ENCODE data around the gene MOB3A. TPM values are rescaled to one million over a fixed set of nuclear protein-coding genes. Genes with fewer than 3 reads are reported as not detected.

Gene MOB3A
- polyA plus RNA-seq, 1 donor (not counting 4 experiments of a cell fraction or from before 2014, with no cell fraction given), result 34.2 TPM

DNA sequence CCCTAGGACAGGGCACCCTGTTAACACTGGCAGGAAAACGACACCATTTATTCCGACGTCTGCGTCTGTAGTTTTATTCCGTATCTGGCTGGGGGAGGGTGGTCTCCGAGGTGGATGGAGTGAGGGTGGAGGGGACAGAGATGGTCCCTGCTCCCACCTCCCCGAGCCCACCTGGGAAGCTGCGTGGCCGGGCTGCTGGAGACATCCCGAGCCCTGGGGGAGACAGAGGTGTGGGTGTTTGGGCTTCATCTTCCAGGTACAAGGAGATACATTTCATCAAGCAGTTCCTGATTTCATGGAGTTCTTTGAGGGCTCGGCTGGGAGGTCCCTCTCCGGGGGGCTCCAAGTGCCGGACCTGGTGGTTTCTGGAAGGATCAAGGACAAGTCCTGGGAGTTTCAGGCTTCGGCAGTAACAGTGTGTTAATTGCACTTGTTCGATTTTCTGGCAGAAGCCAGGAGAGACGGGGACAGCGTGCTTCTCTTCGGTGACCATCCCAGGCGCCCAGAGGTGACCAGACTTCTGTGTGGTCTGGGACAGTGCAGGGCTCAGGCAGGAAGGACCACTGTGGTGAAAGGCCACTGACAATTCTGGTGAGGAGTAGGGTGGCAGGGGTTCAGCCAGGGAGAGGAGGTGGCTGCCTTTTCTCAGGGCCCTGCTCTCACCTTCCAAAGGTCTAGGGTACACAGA lies 25.0 kb downstream of the MOB3A start:
- dilution Hi-C loops (cut with MboI; ENCODE audit: extremely low pct_ligation_motif_present, low sequenced_read_pairs), result no loop called here
- no peak for TF ChIP-seq EZH2 (IDR thresholded peaks at IDR 0.05; ENCODE audit: low read length)
- TF ChIP-seq, protein P1, sequence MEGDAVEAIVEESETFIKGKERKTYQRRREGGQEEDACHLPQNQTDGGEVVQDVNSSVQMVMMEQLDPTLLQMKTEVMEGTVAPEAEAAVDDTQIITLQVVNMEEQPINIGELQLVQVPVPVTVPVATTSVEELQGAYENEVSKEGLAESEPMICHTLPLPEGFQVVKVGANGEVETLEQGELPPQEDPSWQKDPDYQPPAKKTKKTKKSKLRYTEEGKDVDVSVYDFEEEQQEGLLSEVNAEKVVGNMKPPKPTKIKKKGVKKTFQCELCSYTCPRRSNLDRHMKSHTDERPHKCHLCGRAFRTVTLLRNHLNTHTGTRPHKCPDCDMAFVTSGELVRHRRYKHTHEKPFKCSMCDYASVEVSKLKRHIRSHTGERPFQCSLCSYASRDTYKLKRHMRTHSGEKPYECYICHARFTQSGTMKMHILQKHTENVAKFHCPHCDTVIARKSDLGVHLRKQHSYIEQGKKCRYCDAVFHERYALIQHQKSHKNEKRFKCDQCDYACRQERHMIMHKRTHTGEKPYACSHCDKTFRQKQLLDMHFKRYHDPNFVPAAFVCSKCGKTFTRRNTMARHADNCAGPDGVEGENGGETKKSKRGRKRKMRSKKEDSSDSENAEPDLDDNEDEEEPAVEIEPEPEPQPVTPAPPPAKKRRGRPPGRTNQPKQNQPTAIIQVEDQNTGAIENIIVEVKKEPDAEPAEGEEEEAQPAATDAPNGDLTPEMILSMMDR (optimal IDR thresholded peaks at IDR 0.05 in 1 of 3, IDR thresholded peaks at IDR 0.05 in 1 of 3, conservative IDR thresholded peaks at IDR 0.05 in 1 of 3; ENCODE audit: extremely low read depth in 1 of 3, insufficient read depth in 2 of 3, low read length in 3 of 3), result no peak
- no peaks in the 10 kb centered on the region for H3K9me3 ChIP-seq (ENCODE audit: control insufficient read depth, low read depth, low read length)
- H3K79me2 ChIP-seq (ENCODE audit: control insufficient read depth, insufficient read depth, low read length), result no peaks in the 10 kb centered on the region
- no peak overlapping the region for H3K4me2 ChIP-seq (ENCODE audit: control insufficient read depth, extremely low read depth, insufficient read depth, low read depth, low read length)
- no peaks in the 10 kb centered on the region for H3K9me1 ChIP-seq (ENCODE audit: control insufficient read depth, extremely low read depth, insufficient read depth, low read length)
- H2AFZ ChIP-seq (ENCODE audit: control insufficient read depth, low read length), result no peak overlapping the region
- no peak overlapping the region for H3K4me3 ChIP-seq (ENCODE audit: control insufficient read depth in 2 of 3, extremely low read depth in 1 of 3, insufficient read depth in 2 of 3, low read depth in 1 of 3, low read length in 3 of 3)
- no peaks in the 10 kb centered on the region for H4K20me1 ChIP-seq (ENCODE audit: control insufficient read depth, extremely low read depth, insufficient read depth, low read length)
- H3K9ac ChIP-seq (ENCODE audit: control insufficient read depth, extremely low read depth, insufficient read depth, low read length), result no peak overlapping the region
- H3K27ac ChIP-seq (ENCODE audit: control insufficient read depth, insufficient read depth, low read length), result no peak overlapping the region
- no peaks in the 10 kb centered on the region for H3K4me1 ChIP-seq (ENCODE audit: control insufficient read depth, extremely low read depth, insufficient read depth, low read length)
- peaks cover 26 to 33% of the 10 kb centered on the region in 2 experiments for H3K36me3 ChIP-seq (ENCODE audit: control insufficient read depth in 2 of 2, extremely low read depth in 1 of 2, insufficient read depth in 2 of 2, low read length in 2 of 2)
- H3K27me3 ChIP-seq (ENCODE audit: control insufficient read depth, extremely low read depth, insufficient read depth, low read length), result no peaks in the 10 kb centered on the region
- no peak for DNase-seq (ENCODE audit: low read depth, low spot score)
- no peak for FAIRE-seq

DNA sequence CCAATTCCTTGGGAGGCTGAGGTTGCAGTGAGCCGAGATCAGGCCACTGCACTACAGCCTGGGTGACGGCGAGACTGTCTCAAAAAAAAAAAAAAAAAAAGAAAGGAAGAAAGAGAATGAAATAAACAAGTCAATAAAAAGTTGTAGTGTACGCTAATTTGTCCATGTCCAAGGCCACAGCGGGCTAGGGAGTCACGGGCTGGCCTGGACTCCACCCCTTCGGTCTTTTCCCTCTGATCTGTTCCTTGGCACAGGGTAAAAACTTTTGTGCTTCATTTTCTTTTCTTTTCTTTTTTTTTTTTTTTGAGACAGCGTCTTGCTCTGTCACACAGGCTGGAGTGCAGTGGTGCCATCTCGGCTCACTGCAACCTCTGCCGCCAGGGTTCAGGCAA lies 25.7 kb downstream of the MOB3A start:
- Histone ChIP-seq H3K4me1 (ENCODE audit: control insufficient read depth, extremely low read depth, insufficient read depth, low read length) (no peaks in the 10 kb centered on the region), H3K36me3 (ENCODE audit: control insufficient read depth in 2 of 2, extremely low read depth in 1 of 2, insufficient read depth in 2 of 2, low read length in 2 of 2) (peaks cover 24 to 26% of the 10 kb centered on the region in 2 experiments), H2AFZ (ENCODE audit: control insufficient read depth, low read length) (no peak overlapping the region), H3K27ac (ENCODE audit: control insufficient read depth, insufficient read depth, low read length) (no peak overlapping the region), H3K27me3 (ENCODE audit: control insufficient read depth, extremely low read depth, insufficient read depth, low read length) (no peaks in the 10 kb centered on the region), H3K9me1 (ENCODE audit: control insufficient read depth, extremely low read depth, insufficient read depth, low read length) (no peaks in the 10 kb centered on the region), H3K9me3 (ENCODE audit: control insufficient read depth, low read depth, low read length) (no peaks in the 10 kb centered on the region), H3K79me2 (ENCODE audit: control insufficient read depth, insufficient read depth, low read length) (no peaks in the 10 kb centered on the region), H3K4me2 (ENCODE audit: control insufficient read depth, extremely low read depth, insufficient read depth, low read depth, low read length) (no peak overlapping the region), H3K4me3 (ENCODE audit: control insufficient read depth in 2 of 3, extremely low read depth in 1 of 3, insufficient read depth in 2 of 3, low read depth in 1 of 3, low read length in 3 of 3) (no peak overlapping the region), H3K9ac (ENCODE audit: control insufficient read depth, extremely low read depth, insufficient read depth, low read length) (no peak overlapping the region), H4K20me1 (ENCODE audit: control insufficient read depth, extremely low read depth, insufficient read depth, low read length) (no peaks in the 10 kb centered on the region)
- dilution Hi-C loops (cut with MboI; ENCODE audit: extremely low pct_ligation_motif_present, low sequenced_read_pairs), result no loop called here
- no peak for DNase-seq (ENCODE audit: low read depth, low spot score)
- no peak for FAIRE-seq
- TF ChIP-seq EZH2 (IDR thresholded peaks at IDR 0.05; ENCODE audit: low read length), result no peak
- TF ChIP-seq, protein P1 (optimal IDR thresholded peaks at IDR 0.05 in 1 of 3, IDR thresholded peaks at IDR 0.05 in 1 of 3, conservative IDR thresholded peaks at IDR 0.05 in 1 of 3; ENCODE audit: extremely low read depth in 1 of 3, insufficient read depth in 2 of 3, low read length in 3 of 3), result no peak
